Adrenal gland (tissue), 5 donors: Measurements from ENCODE around the gene EXD1.

Source experiments
- POLR2A ChIP-seq, 2 donors: fragments of 450-650 bp; IDR thresholded peaks; one replicate each; pipeline ENCODE4 v1.6.1; 2017; ENCODE audit warnings: antibody characterized with exemption in 2 of 2, mild to moderate bottlenecking in 2 of 2, moderate library complexity in 1 of 2
- TF ChIP-seq, protein P1 (sequence below), 6 experiments: fragments of 450-650 bp in 4 of 6; fragments of 200-600 bp in 2 of 6; sonication (generic) in 1 of 6; IDR thresholded peaks; 1 replicate in 5 of 6; 2 replicates in 1 of 6; pipeline versions ENCODE4 v1.5.1 to v1.8.0; 2016 to 2021; ENCODE audit warnings: antibody characterized with exemption in 6 of 6, mild to moderate bottlenecking in 2 of 6, moderate library complexity in 1 of 6
- donor health status: DM: no; HTN: no; CAD: no.

DNA sequence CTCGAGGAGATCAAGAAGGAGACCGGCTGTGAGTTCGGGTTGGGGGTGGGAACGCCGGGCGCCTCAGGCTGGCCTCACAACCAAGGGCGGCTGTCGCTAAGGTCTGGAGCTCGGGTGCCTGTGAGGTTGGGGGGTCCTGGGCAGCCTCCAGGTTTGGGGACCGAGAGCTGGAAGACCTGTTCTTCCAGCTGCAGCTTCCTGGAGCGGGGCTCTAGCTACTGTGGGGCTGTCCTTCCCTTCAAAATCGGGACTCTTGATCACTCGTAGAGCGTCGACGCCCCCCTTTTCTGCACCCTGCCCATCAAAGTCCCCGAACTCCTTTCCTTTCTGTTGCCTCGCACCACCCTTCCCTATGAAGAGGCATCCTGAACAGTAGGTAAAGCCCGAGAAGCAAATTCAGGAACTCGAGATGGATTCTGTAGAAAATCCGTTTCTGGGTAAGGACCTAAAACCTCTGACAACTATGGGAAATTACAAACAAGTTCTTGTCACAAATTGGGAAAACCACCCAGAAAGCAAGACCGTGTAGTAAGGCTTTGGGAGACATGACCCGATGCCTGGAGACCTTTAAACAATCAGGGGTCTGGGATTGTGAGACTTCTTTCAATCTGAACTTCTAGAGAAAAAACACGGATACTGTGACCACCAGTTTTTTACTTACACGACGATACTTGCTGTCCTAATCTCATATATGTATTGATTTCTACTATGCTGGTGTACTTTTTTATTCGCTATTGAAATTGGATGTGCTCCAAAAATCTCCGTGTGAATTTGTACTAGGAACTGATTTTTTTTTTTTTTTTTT is 1.1 kb upstream of the EXD1 start:
- TF ChIP-seq, protein P1, sequence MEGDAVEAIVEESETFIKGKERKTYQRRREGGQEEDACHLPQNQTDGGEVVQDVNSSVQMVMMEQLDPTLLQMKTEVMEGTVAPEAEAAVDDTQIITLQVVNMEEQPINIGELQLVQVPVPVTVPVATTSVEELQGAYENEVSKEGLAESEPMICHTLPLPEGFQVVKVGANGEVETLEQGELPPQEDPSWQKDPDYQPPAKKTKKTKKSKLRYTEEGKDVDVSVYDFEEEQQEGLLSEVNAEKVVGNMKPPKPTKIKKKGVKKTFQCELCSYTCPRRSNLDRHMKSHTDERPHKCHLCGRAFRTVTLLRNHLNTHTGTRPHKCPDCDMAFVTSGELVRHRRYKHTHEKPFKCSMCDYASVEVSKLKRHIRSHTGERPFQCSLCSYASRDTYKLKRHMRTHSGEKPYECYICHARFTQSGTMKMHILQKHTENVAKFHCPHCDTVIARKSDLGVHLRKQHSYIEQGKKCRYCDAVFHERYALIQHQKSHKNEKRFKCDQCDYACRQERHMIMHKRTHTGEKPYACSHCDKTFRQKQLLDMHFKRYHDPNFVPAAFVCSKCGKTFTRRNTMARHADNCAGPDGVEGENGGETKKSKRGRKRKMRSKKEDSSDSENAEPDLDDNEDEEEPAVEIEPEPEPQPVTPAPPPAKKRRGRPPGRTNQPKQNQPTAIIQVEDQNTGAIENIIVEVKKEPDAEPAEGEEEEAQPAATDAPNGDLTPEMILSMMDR (IDR thresholded peaks at IDR 0.05): peak in 1 of 6 experiments; percentile 7
- TF ChIP-seq POLR2A (IDR thresholded peaks at IDR 0.05): peak in 1 of 2 donors; percentile 33
